Fibroblast of pulmonary artery (primary cell): ENCODE results near the gene TMC1.

Experiments used
- DNase-seq: peaks from one replicate; pipeline ENCODE4 v3.0.0-alpha.2; 2010; ENCODE audit warnings: low read depth
- H3K4me3 ChIP-seq: replicated peaks from 2 replicates; pipeline ENCODE4 v1.5.1; 2011; ENCODE audit warnings: low read depth, mild to moderate bottlenecking, control low read depth, low read length, moderate library complexity
- TF ChIP-seq, protein P1 (sequence below): IDR thresholded peaks from 2 replicates; pipeline ENCODE4 v1.5.1; 2011; ENCODE audit warnings: mild to moderate bottlenecking, control low read depth, low read length, inconsistent platforms; ENCODE audit errors: missing control alignments

TMC1 gene

GRCh38 chr9:72576087-72576486, 54.7 kb downstream of the TMC1 start:
- no peak for DNase-seq
- no peak overlapping the region for H3K4me3 ChIP-seq
- TF ChIP-seq, protein P1, sequence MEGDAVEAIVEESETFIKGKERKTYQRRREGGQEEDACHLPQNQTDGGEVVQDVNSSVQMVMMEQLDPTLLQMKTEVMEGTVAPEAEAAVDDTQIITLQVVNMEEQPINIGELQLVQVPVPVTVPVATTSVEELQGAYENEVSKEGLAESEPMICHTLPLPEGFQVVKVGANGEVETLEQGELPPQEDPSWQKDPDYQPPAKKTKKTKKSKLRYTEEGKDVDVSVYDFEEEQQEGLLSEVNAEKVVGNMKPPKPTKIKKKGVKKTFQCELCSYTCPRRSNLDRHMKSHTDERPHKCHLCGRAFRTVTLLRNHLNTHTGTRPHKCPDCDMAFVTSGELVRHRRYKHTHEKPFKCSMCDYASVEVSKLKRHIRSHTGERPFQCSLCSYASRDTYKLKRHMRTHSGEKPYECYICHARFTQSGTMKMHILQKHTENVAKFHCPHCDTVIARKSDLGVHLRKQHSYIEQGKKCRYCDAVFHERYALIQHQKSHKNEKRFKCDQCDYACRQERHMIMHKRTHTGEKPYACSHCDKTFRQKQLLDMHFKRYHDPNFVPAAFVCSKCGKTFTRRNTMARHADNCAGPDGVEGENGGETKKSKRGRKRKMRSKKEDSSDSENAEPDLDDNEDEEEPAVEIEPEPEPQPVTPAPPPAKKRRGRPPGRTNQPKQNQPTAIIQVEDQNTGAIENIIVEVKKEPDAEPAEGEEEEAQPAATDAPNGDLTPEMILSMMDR: no peak

- TF ChIP-seq, protein P1: no peak
- DNase-seq: peak; percentile 93
- peak overlapping the region; percentile 15 for H3K4me3 ChIP-seq
These were observed 55.9 kb downstream of the TMC1 start for GRCh38 chr9:72577212-72577753.

DNA sequence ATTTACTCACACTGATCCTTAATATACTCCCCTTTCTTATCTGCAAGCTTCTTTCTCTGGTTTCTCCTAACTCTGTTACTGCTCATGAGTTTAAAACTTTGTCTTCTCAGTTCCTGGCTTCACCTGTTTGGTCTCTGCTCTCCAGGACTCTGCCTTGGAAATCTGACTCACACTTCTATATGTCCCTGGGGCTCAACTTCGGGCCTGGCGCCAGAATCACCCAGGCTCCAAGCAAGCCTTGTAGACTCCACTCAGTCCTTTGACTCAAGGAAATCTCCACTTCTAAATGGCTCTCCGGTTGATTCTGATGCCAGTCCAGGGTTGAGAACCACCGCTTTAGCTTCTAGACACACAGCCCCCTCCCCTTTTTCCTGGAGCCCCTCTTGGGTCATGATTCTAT, 57.8 kb downstream of the TMC1 start:
- TF ChIP-seq, protein P1: no peak
- no peak overlapping the region for H3K4me3 ChIP-seq
- DNase-seq: peak; percentile 74

GRCh38 chr9:72579880-72580550, 58.6 kb downstream of the TMC1 start:
- TF ChIP-seq, protein P1: no peak
- DNase-seq: peak; percentile 62
- no peak overlapping the region for H3K4me3 ChIP-seq

GRCh38 chr9:72581694-72582093, 60.3 kb downstream of the TMC1 start:
- DNase-seq: peak; percentile 16
- H3K4me3 ChIP-seq: no peak overlapping the region
- TF ChIP-seq, protein P1: no peak

DNA sequence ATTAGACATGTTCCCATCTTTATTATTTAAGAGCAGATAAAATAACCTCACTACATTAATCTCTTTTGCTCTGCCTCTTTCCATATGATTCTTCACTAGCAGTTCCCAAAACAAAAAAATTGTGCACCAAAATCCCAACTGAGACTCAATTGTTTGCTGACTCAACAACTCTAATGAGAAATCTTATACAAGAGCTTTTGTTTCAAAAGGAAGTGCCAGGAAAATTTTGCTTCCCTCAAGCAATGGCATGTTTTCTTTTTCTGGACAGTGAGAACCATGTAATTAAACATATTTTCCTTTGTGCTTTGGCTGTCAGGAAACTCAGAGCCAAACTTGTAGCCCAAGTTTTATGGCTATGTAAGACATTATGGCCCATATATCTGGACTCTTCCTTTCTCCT, 62.0 kb downstream of the TMC1 start:
- TF ChIP-seq, protein P1: no peak
- no peak overlapping the region for H3K4me3 ChIP-seq
- peak; percentile 10 for DNase-seq

DNA sequence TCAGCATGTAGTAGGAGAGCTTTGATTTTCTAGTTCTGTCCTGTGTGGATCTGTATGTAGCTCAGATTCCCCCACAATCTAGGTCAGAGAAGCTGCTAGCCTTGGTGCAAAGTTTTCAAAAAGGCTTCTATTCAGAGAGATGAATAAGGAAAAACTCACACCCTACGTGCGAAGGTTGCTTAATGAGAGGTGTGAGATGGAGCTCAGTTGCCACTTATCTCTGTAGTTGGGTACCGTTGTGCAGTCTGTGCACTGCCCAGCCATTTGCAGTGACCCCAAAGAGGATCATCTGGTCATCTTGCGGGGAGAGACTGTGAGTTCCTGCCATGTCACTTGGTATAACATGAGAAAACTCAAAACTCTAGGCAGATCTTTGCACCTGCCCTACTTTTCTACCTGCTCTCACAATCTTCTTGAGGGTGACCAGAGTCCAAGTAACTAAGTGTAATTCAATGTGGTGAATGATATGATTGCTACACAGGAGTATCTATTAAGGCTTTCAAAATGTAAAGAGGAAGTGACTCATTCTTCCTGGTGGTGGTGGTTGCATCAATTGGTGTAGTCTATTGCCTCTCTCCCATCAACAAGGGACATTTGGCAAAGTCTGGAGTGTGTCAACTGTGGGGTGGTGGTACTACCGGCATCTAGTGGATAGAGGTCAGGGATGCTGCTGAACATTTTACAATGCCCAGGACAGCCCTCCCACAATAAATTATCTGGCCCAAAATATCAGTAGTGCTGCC, 65.2 kb downstream of the TMC1 start:
- DNase-seq: peak; percentile 97
- TF ChIP-seq, protein P1: peak; percentile 52
- H3K4me3 ChIP-seq: no peak overlapping the region
